CD4-positive, alpha-beta T cell treated with Interleukin-4 for 1 hour (primary cell): ENCODE results near the gene CNIH1.
"Not testable (repeated sequence)": the region's sequence is repeated elsewhere in the genome, so short reads cannot be mapped to it uniquely, and the experiment has no call there.

Experiments
- DNase-seq, 2 donors: peaks; one replicate each; pipeline ENCODE4 v3.0.0-alpha.2; 2020 to 2022

The CNIH1 gene

DNA sequence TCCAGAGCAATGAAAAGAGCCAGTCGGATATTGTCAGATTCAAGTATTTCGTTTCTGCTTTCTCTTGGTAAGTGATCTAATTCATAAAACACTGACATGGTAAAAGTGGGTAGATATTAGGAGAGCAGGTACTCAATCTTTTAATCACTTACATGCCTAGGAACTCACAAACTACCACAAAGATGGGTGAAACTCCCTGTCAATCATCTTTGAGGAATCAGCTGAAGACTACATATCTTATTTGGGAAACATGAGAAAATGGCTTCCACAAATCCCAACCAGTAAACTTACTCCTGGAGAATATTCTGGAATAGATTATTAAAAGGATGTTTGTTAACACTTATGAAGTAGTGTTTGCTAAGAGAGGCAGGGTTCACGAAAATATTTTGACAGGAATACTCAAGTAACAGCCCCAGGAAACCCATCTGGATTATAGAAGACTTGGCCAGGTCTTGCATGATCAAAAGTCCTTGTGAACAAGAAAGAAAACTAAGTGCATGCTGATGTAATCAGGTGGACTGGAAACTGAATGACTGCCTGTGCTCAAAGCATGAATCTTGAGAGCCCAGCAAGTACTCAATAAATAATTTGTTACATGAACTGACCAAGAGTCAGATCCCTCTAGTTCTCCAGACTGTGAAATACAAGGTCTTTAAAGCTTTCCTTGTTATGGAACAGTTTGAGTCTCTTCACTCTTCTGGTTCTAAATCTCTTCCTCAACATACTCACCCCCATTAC, 15.5 kb downstream of the CNIH1 start:
- no peak for DNase-seq

DNA sequence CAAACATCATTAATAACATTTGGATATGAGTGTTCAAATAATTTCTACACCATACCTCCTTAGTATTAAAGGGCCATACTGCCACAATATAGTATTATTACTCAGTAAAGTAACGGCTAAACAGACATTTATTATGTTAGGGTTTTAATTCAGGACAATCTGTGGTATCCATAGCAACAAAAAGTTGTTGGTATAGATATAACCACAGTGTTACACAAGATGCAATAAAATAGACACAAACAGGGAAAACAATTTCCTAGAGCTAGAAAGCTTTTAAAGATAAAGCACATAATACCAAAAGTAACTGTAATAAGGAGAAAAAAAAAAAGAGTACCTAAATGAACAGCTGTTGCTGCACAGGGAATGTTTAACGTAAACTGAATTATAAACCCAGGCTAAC, 16.1 kb downstream of the CNIH1 start:
- no peak for DNase-seq

DNA sequence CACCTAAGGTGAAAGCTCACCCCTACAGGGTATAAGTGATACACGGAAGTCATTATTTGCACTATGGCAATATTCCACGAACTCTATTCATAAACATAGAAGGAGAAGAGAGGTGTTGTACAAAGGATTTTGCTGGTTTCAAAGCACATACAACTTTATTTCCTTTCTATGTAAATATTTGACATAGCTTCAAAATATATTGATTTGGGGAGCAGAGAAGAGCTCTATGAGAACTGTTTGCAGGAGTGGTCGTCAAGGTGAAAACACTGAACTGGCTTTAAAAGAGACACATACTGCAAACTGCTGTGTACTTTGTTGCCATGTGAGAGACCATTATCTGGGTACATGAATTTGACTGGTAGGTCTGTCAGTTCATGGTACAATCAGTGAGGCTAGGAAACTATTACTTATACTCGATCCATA, 16.7 kb downstream of the CNIH1 start:
- DNase-seq, result no peak

DNA sequence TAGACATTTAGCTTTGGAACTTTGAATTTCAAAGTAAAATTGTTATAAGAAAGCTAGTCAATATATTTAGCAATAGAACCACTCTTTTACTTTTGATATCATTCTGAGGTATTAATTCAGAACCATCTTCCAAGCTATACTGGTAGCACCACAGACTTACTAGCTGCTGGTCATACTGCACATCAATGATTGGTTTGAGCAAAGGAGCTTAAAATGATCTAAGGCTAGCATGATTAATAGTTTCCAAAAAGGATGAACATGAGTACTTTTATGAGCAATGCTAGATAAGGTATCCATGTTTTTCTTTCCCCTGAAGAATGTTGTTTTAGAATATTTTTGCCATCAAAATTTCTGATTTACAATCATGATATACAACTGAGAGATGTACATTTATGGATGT, 17.2 kb downstream of the CNIH1 start:
- DNase-seq, result no peak

DNA sequence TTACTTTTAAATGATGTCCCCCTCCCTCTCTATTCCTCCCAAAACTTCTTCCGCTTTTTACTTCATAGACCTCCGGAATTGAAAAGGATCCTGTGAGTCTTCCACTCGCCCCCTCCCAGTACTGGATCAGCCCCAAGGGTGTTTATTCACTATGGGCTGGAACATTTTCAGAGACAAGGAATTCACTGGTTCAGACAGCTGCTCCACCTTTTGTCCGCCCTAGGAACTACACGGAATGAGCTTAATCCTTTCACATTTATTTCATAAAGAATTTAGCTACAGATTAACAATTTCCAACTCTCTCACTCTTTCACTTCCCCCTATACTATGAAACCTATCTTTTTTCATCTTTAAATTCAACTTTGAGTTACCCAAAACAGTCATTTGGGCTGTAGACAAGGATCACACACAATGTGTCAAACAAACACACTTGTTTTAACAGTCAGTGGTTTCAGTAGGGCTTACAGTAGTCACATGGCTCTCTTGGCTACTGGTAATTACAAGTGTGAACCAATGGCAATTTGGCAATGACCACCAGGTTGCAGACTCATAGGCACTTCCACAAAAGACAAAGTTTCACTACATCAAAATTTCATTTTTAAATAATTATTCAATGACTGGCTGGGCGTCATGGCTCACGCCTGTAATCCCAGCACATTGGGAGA, 20.6 kb downstream of the CNIH1 start:
- peak in 1 of 2 donors; percentile 14 for DNase-seq

DNA sequence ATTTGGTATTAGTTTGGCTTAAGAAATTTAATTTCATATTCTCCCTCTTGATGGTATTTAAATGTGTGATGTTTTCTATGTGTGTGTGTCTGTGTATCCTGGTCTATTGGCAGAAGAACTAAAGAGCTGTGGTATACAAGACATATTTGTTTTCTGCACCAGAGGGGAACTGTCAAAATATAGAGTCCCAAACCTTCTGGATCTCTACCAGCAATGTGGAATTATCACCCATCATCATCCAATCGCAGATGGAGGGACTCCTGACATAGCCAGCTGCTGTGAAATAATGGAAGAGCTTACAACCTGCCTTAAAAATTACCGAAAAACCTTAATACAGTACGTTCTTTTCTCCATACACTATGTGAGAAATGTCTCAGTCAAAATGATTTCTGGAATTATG, 29.8 kb downstream of the CNIH1 start:
- no peak for DNase-seq

DNA sequence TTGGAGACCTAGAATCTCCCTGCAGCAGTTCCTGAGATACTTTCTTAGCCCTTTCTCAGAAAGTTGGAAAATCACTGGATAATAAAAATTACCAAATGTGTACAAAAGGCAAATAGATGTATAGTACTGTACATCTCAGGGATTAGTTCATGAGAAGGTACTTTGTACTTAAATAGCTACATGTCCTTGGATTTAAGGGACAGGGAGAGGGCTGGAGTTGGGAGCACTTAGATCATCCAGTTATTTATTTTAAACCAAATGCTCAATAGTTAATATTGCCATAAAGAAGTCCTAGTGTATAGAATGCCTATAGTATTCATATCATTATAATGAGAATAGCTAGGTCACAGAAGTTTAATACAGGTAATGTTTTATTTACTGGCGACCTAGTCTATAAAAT, 31.0 kb downstream of the CNIH1 start:
- DNase-seq, result no peak

DNA sequence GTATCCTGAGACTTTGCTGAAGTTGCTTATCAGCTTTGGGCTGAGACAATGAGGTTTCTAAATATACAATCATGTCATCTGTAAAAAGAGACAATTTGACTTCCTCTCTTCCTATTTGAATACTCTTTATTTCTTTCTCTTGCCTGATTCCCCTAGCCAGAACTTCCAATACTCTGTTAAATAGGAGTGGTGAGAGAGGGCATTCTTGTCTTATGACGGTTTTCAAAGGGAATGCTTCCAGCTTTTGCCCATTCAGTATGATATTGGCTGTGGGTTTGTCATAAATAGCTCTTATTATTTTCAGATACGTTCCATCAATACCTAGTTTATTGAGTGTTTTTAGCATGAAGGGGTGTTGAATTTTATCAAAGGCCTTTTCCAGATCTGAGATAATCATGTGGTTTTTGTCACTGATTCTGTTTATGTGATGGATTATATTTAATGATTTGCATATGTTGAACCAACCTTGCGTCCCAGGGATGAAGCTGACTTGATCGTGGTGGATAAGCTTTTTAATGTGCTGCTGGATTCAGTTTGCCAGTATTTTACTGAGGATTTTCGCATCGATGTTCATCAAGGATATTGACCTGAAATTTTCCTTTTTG, 37.7 kb downstream of the CNIH1 start:
- DNase-seq, result not testable (repeated sequence)

DNA sequence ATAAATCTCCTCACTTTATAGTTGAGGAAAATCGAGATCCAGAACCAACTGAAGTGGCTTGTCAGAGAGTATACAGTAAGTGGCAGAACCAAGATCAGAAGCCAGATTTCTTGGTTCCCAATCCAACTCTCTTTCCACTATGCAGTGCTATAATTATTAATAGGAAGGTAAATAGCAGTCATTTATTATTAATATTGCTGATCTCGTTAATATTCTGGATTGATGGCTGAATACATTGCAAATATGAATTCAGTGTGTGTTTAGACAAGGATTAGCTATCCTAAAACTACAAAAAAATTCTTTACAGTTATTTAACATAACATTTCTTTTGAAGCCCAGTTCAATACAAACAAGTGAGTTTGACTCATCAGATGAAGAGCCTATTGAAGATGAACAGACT, 41.6 kb downstream of the CNIH1 start:
- DNase-seq, result no peak

DNA sequence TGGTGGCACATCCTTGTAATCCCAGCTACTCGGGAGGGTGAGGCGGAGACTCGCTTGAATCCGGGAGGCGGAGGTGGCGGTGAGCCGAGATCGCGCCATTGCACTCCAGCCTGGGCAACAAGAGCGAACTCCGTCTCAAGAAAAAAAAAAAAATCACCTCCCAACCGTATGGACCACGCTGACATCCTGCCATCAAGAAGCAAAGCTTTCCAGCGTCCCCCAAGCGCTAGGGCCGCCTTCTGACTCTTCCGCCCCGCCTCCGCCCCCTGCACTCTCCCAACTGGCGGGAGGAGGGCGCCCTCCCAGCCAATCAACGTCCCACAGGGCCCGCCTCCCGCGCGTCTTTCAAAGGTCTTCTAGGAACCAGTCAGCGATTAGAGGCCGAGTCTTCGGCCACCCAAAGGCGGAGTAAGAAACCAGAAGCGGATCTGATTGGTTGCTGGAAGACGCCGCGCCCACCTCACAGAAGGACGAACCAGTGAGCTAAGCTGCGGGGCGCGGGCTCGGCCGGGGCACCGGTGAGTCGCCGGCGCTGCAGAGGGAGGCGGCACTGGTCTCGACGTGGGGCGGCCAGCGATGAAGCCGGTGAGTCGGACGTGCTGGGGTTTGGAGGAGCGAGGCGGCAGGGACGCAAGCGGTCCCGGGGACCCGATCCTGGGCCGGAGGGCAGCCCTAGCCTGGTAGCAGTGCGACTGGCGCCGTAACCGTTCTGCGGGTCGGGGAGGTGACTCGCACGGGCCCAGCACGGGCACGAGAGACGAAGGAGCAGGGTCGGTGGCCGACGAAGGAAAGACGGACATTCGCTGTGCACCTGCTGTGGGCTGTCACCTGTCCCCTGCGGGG, 44.5 kb downstream of the CNIH1 start, which contains the start of gene CDKN3:
Gene CDKN3 (plus strand): TSS at position 515 of the 843 bp plus-strand sequence. CDS start 62 bp downstream, at position 577.
- DNase-seq, result peak; percentile 98

DNA sequence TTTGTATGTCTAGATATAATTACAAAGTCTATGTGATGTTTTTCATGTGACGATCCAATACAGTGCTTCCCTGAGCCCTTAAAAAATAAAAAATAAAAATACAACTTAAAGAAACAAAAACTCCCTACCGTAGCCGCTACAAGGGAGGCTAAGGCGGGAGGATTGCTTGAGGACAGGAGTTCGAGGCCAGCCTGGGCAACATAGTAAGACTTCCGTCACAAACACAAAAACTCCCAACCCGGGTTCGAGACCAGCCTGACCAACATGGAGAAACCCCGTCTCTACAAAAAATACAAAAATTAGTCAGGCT, 45.0 kb downstream of the CNIH1 start:
- DNase-seq, result no peak

DNA sequence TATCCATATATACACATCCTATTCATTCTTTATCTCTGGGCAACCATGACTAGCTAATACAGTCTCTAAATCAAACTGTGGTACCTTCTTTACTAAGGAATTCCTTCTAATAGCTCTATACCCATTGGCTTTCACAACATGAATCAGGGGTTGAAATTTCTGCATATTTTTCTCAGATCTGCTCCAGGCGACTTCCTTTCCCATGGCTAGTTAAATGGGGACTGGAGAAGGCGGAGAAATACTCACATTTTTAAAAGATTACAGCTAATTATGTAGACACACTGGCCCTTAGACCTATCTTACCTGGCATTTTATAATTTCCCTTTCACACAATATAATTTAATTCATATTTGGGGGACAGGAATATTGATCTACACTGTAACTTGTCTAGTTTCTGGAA, 45.5 kb downstream of the CNIH1 start:
- DNase-seq, result no peak

DNA sequence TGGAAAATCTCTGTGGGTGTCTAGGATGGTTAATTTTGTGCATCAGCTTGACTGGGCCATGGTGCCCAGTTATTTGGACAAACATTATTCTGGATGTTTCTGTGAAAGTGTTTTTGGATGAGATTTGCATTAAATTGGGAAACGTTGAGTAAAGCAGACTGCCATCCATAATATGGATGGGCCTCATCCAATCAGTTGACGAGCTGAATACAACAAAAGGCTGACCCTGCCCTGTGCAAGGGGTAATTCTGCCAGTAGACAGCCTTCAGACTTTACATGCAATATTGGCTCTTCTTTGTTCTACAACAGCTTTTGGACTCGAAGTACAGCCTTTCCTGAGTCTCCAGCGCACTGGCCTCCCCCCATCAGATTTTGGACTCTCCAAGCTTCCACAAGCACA, 45.9 kb downstream of the CNIH1 start:
- DNase-seq, result no peak

DNA sequence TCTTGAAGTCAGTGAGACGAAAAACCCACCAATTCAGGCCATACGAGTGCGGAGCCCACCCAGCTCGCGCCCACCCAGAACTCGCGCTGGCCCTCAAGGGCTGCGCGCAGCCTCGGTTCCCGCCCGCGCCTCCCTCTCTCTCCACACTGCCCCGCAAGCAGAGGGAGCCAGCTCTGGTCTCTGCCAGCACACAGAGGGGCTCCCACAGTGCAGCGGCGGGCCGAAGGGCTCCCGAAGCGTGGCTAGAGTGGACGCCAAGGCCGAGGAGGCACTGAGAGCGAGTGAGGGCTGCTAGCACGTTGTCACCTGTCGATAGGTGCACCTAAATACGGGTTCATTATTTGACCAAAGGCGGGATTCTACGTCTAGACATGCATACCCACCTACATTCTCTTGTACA, 46.6 kb downstream of the CNIH1 start:
- DNase-seq, result no peak

DNA sequence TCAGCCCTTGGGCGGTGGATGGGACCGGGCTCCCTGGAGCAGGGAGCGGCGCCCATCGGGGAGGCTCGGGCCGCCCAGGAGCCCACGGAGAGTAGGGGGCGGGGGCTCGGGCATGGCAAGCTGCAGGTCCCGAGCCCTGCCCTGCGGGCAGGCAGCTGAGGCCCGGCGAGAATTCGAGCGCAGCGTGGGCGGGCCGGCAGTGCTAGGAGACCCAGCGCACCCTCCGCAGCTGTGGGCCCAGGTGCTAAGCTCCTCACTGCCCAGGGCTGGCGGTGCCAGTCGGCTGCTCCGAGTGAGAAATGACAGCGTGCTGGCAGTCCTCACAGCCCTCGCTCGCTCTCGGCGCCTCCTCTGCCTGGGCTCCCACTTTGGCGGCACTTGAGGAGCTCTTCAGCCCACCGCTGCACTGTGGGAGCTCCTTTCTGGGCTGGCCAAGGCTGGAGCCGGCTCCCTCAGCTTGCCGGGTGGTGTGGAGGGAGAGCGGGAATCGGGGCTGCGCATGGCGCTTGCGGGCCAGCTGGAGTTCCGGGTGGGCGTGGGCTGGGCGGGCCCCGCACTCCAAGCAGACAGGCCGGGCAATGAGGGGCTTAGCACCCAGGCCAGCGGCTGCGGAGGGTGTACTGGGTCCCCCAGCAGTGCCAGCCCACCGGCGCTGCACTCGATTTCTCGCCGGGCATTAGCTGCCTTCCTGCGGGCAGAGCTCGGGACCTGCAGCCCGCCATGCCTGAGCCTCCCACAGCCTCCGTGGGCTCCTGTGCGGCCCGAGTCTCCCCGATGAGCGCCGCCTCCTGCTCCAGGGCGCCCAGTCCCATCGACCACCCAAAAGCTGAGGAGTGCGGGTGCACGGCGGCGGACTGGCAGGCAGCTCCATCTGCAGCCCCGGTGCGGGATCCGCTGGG, 47.9 kb downstream of the CNIH1 start:
- DNase-seq, result not testable (repeated sequence)

DNA sequence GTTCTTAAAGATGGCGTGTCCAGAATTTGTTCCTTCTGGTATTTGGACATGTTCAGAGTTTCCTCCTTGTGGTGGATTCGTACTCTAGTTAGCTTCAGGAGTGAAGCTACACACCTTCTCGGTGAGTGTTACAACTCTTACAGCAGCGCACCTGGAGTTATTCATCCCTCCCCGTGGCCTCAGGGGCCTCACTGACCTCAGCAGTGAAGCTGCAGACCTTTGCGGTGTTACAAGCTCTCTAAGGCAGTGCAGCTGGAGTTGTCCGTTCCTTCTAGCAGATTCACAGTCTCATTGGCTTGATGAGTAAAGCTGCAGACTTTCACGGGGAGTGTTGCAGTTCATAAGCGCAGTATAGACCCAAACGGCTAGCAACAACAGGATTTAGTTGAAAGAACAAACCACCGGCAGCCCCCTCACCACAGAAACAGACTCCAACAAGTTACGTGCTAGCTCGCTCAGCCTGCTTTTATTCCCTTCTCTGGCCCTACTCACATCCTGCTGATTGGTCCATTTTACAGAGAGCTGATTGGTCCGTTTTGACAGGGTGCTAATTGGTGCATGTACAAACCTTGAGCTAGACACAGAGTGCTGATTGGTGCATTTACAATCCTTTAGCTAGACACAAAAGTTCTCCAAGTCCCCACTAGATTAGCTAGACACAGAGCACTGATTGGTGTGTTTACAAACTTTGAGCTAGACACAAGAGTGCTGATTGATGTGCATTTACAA, 48.9 kb downstream of the CNIH1 start:
- DNase-seq, result no peak

DNA sequence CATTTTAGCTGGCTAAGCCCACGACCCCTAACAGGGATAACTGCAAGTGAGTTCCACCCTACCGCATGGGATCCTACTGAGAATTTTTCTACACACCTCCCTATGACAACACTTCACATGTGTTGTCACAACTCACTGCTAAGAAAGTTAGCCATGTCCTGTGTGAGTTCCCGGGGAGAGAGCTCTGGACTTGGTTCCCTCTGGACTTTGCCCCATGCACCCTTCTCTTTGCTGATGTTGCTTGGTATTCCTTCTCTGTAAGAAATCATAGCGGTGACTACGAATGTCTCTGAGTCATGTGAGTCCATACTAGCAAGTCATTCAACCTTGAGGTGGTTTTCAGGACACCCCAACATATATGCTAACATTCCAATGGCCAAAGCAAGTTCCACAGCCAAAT, 53.8 kb downstream of the CNIH1 start:
- DNase-seq, result no peak

DNA sequence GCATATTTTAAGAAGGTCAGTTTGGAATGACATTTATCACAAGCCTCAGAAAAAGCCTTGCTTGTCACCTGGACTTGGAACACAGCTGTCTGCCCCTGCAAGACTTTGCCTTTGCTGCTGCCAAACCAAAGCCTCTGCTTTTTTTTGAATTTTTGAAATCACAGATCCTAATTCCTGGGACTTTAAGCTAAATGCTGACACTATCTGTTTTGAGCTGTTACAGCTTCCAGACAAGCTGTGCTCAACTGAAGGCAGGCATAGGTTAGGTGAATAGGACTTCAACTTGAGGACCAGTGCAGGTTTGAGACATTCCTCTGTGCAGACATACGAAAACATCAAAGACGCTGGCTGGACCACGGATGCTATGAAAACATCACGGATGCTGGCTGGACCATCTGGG, 55.6 kb downstream of the CNIH1 start:
- DNase-seq, result no peak

DNA sequence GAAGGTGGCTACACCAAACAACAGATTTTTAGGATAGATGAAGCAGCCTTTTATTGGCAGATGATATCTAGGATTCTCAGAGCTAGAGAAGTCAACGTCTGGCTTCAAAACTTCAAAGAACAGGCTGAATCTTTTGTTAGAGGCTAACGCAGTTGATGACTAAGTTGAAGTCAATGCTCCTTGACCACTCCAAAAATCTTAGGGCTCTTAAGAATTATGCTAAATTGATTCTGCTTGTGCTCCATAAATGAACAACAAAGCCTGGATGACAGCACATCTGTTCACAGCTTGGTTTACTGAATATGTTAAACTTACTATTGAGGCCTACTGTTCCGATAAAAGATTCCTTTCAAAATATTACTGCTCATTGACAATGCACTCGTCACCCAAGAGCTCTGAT, 57.3 kb downstream of the CNIH1 start:
- DNase-seq, result no peak

DNA sequence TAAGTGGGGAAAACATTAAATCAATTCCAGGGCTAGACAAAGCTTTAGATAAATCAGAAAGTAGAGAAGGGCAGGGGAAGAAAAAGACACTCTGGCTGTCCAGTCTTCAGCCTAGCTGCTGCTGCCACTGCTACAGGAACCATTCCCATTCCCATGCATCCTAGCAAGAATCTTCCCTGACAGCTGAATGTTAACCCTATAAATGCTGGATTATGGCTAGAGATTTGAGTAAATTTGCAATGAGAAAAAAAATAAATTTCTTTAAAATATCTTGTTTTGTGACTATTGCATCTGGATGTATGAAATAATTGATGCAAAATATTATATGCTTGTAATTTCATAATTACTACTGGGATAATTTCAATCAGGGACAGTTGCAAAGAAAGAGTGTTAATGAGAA, 59.4 kb downstream of the CNIH1 start:
- no peak for DNase-seq

DNA sequence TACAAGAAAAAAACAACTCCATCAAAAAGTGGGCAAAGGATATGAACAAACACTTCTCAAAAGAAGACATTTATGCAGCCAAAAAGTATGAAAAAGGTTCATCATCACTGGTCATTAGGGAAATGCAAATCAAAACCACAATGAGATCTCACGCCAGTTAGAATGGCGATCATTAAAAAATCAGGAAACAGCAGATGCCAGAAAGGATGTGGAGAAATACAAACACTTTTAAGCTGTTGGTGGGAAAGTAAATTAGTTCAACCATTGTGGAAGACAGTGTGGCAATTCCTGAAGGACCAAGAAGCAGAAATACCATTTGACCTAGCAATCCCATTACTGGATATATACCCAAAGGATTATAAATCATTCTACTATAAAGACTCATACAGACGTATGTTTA, 60.6 kb downstream of the CNIH1 start:
- DNase-seq, result not testable (repeated sequence)

DNA sequence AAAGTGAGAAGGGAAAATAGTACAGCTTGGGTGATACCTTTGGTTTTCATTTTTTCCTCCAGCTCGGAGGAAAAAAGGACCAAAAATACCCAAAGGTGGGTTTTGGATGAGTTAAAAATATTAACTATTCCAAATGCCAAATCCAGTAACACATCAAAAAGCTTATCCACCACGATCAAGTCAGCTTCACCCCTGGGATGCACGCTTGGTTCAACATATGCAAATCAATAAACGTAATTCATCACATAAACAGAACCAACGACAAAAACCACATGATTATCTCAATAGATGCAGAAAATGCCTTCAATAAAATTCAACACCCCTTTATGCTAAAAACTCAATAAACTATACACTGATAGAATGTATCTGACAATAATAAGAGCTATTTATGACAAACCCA, 62.3 kb downstream of the CNIH1 start:
- not testable (repeated sequence) for DNase-seq
